Breast epithelium (tissue), 4 donors: ENCODE measurements around the gene CKS1B. TPM values are rescaled to one million over a fixed set of nuclear protein-coding genes. Genes with fewer than 3 reads are reported as not detected.

Experiments used
- DNase-seq, 2 donors: peaks; one replicate each; pipeline ENCODE4 v3.0.0-alpha.2; 2019; ENCODE audit warnings: low spot score in 2 of 2
- H3K27ac ChIP-seq, 2 donors: fragments of 200-600 bp; sonication (generic) in 1 of 2; one replicate each; pipeline ENCODE4 v1.5.1; 2016 to 2019; ENCODE audit warnings: mild to moderate bottlenecking in 1 of 2
- H3K27me3 ChIP-seq, 2 donors: fragments of 200-600 bp; sonication (generic) in 1 of 2; one replicate each; pipeline versions ENCODE4 v1.5.1 to v1.6.0; 2017 to 2019; ENCODE audit warnings: control low read depth in 1 of 2, mild to moderate bottlenecking in 1 of 2
- H3K36me3 ChIP-seq: fragments of 200-600 bp; one replicate; pipeline ENCODE4 v1.5.1; 2019
- H3K4me1 ChIP-seq, 2 donors: fragments of 200-600 bp; sonication (generic); one replicate each; pipeline ENCODE4 v1.5.1; 2016 to 2019; ENCODE audit warnings: control low read depth in 1 of 2
- H3K4me3 ChIP-seq, 3 donors: fragments of 200-600 bp; sonication (generic); 1 replicate in 2 of 3; 2 replicates in 1 of 3; pipeline ENCODE4 v1.5.1; 2016 to 2019; ENCODE audit warnings: mild to moderate bottlenecking in 3 of 3, moderate library complexity in 2 of 3
- H3K9me3 ChIP-seq, 2 donors: fragments of 200-600 bp; sonication (generic) in 1 of 2; one replicate each; pipeline ENCODE4 v1.5.1; 2016 to 2019; ENCODE audit warnings: control low read depth in 1 of 2
- POLR2A ChIP-seq: fragments of 450-650 bp; IDR thresholded peaks from one replicate; pipeline ENCODE4 v1.6.1; 2016; ENCODE audit warnings: antibody characterized with exemption, mild to moderate bottlenecking, moderate library complexity
- POLR2AphosphoS5 ChIP-seq, 3 donors: sonication (generic); formaldehyde crosslinking; IDR thresholded peaks; one replicate each; pipeline ENCODE4 v1.6.1; 2017; ENCODE audit warnings: antibody characterized with exemption in 3 of 3
- intact Hi-C: fragments of 100-400 bp; cut with DNase I; formaldehyde crosslinking; loops from one replicate; pipeline ENCODE4 v1.15.1; 2023; ENCODE audit warnings: low total_unique reads
- total RNA-seq, 3 donors: library from RNA; depleted of rRNA; stranded (reverse); fragments of >200 nt; gene quantifications; one replicate each; pipeline ENCODE4 v1.1.0, GENCODE V29; 2016
- TF ChIP-seq, protein P1 (sequence below), 3 donors: fragments of 450-650 bp; IDR thresholded peaks; one replicate each; pipeline ENCODE4 v1.5.1; 2016 to 2017; ENCODE audit warnings: antibody characterized with exemption in 3 of 3, mild to moderate bottlenecking in 3 of 3, moderate library complexity in 3 of 3

The CKS1B gene
- total RNA-seq, 3 donors from 2014 or later, result 44.6 to 104 (median 47.3) TPM

DNA sequence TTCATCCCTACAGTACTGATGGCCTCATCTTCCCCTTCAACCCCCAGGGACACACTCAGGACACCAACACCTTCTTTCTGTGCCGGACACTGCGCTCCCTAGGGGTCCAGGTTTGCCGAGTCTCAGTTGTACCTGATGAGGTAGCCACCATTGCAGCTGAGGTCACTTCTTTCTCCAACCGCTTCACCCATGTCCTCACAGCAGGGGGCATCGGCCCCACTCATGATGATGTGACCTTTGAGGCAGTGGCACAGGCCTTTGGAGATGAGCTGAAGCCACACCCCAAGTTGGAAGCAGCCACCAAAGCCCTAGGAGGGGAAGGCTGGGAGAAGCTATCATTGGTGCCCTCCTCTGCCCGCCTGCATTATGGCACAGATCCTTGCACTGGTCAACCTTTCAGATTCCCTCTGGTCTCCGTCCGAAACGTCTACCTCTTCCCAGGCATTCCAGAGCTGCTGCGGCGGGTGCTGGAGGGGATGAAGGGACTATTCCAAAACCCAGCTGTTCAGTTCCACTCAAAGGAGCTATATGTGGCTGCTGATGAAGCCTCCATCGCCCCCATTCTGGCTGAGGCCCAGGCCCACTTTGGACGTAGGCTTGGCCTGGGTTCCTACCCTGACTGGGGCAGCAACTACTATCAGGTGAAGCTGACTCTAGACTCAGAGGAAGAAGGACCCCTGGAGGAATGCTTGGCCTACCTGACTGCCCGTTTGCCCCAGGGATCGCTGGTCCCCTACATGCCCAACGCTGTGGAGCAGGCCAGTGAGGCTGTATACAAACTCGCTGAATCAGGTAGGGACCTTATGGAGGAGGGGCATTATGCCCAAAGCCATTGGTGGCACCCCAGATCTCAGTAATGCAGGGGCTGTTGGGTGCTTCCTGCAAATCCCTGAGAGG lies 13.8 kb downstream of the CKS1B start:
- H3K4me1 ChIP-seq, result peaks cover 4 to 8% of the 10 kb centered on the region in 2 donors
- no peaks in the 10 kb centered on the region for H3K36me3 ChIP-seq
- no peak for DNase-seq
- no peak overlapping the region for H3K27ac ChIP-seq
- H3K9me3 ChIP-seq, result no peaks in the 10 kb centered on the region
- no peak overlapping the region for H3K4me3 ChIP-seq
- H3K27me3 ChIP-seq, result no peaks in the 10 kb centered on the region
- intact Hi-C loops, result no loop called here
- TF ChIP-seq, protein P1, sequence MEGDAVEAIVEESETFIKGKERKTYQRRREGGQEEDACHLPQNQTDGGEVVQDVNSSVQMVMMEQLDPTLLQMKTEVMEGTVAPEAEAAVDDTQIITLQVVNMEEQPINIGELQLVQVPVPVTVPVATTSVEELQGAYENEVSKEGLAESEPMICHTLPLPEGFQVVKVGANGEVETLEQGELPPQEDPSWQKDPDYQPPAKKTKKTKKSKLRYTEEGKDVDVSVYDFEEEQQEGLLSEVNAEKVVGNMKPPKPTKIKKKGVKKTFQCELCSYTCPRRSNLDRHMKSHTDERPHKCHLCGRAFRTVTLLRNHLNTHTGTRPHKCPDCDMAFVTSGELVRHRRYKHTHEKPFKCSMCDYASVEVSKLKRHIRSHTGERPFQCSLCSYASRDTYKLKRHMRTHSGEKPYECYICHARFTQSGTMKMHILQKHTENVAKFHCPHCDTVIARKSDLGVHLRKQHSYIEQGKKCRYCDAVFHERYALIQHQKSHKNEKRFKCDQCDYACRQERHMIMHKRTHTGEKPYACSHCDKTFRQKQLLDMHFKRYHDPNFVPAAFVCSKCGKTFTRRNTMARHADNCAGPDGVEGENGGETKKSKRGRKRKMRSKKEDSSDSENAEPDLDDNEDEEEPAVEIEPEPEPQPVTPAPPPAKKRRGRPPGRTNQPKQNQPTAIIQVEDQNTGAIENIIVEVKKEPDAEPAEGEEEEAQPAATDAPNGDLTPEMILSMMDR (IDR thresholded peaks at IDR 0.05), result no peak
- TF ChIP-seq POLR2A (no peak), POLR2AphosphoS5 (IDR thresholded peaks at IDR 0.05) (no peak)

DNA sequence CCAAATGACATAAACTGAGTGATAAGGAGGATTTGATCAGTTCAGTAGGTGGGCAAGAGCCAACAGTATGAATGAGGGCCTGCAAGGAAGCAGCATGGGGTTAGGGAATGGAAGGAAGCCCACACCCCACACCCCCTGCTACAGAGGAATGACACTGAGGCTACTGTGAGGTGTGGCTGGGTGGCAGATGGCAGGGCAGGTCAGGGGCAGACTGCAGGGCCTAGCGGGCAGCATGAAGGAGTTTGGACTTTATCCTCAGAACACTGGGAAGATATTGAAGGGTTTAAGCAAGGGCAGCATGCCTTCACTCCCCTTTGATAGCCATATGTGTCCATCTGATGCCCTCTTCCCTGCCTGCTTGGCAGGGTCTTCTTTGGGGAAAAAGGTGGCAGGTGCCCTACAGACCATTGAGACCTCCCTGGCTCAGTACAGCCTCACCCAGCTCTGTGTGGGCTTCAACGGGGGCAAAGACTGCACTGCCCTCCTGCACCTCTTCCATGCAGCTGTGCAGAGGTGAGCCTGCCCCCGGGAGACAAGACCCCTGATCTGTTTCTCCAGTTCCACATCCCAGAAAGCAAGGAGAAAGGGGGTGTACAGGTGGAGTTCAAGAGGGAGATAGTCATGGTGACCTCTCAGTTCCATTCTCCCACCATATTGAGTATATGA lies 14.8 kb downstream of the CKS1B start:
- no peak overlapping the region for H3K4me3 ChIP-seq
- H3K4me1 ChIP-seq, result no peaks in the 10 kb centered on the region
- intact Hi-C loops, result loop anchor here (1.0 kb wide), 1 partner anchor 23 kb away; no protein-coding TSS in a partner anchor
- H3K27ac ChIP-seq, result no peak overlapping the region
- no peak for TF ChIP-seq POLR2AphosphoS5 (IDR thresholded peaks at IDR 0.05)
- TF ChIP-seq POLR2A, result no peak
- TF ChIP-seq, protein P1 (IDR thresholded peaks at IDR 0.05), result no peak
- DNase-seq, result no peak
- H3K27me3 ChIP-seq, result no peaks in the 10 kb centered on the region
- no peaks in the 10 kb centered on the region for H3K9me3 ChIP-seq
- no peaks in the 10 kb centered on the region for H3K36me3 ChIP-seq

DNA sequence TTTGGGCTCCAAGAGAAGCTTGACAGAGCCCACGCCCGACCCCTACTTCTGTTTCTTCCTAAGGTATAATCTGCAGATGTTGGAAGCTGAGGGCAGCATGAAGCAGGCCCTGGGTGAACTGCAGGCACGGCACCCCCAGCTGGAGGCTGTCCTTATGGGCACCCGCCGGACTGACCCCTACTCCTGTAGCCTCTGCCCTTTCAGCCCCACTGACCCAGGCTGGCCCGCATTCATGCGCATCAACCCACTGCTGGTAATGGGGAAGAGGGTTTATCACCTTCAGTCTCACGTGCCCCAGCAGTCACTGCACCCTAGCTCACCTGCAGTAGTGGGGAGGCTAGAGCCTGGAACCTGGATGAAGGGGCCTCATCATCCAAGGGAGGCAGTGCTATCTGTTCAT lies 15.8 kb downstream of the CKS1B start:
- Histone ChIP-seq H3K4me1 (no peaks in the 10 kb centered on the region), H3K9me3 (no peaks in the 10 kb centered on the region), H3K27me3 (no peaks in the 10 kb centered on the region), H3K36me3 (no peaks in the 10 kb centered on the region), H3K4me3 (no peak overlapping the region), H3K27ac (no peak overlapping the region)
- no peak for TF ChIP-seq POLR2A
- no peak for TF ChIP-seq POLR2AphosphoS5 (IDR thresholded peaks at IDR 0.05)
- TF ChIP-seq, protein P1 (IDR thresholded peaks at IDR 0.05), result no peak
- intact Hi-C loops, result no loop called here
- DNase-seq, result no peak

DNA sequence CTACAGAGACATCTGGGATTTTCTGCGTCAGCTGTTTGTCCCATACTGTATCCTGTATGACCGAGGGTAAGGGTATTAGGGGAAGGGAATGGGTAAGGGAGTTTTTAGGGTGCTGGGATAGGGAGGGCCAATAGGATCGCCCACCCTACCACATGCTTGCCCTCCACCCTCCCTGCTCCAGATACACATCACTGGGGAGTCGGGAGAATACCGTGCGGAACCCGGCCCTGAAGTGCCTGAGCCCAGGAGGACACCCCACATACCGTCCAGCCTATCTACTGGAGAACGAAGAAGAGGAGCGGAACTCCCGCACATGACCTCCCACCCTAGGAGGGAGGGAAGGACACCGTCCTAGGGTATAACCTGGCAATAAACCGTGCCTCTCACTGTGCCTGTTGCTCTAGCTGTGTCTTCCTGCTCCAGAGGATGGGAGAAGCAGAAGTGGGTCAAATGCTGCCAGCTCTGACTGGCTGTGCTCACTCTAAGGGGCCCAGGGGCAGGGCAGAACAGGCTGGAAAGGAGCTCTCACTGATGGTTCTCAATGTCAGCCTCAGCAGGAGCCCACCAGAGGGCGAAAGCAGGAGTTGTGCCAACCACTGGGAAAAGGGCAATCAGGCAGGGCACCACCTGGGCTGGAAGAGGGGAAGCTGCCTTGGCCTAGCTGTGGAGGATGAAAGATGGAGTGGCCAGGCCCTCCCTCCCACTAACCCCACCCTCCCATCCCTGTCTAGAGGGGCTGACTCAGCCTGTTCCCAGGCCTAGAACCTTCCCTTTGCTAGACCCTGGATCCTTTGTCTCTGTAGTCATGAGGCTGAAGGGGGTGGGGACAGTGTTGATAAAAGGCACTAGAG lies 18.5 kb downstream of the CKS1B start:
- H3K4me3 ChIP-seq, result no peak overlapping the region
- no peaks in the 10 kb centered on the region for H3K36me3 ChIP-seq
- H3K27me3 ChIP-seq, result no peaks in the 10 kb centered on the region
- H3K4me1 ChIP-seq, result no peaks in the 10 kb centered on the region
- no peak for DNase-seq
- no peaks in the 10 kb centered on the region for H3K9me3 ChIP-seq
- no peak overlapping the region for H3K27ac ChIP-seq
- no peak for TF ChIP-seq POLR2A
- TF ChIP-seq, protein P1 (IDR thresholded peaks at IDR 0.05), result no peak
- TF ChIP-seq POLR2AphosphoS5 (IDR thresholded peaks at IDR 0.05), result no peak
- intact Hi-C loops, result no loop called here
